Coronary artery (tissue), 2 donors: ENCODE data around the gene NUSAP1.

ENCODE experiments used
- DNase-seq: peaks from one replicate; pipeline ENCODE4 v3.0.0-alpha.2; 2017; ENCODE audit warnings: low spot score
- H3K27ac ChIP-seq, 2 donors: fragments of 200-600 bp; sonication (generic); one replicate each; pipeline ENCODE4 v1.5.1; 2016 to 2019
- H3K4me3 ChIP-seq: fragments of 200-600 bp; sonication (generic); 2 replicates; pipeline ENCODE4 v1.5.1; 2016; ENCODE audit warnings: mild to moderate bottlenecking, moderate library complexity
- TF ChIP-seq, protein P1 (sequence below): fragments of 200-600 bp; sonication (generic); IDR thresholded peaks from one replicate; pipeline ENCODE4 v1.5.1; 2019; ENCODE audit warnings: antibody characterized with exemption

Gene NUSAP1

DNA sequence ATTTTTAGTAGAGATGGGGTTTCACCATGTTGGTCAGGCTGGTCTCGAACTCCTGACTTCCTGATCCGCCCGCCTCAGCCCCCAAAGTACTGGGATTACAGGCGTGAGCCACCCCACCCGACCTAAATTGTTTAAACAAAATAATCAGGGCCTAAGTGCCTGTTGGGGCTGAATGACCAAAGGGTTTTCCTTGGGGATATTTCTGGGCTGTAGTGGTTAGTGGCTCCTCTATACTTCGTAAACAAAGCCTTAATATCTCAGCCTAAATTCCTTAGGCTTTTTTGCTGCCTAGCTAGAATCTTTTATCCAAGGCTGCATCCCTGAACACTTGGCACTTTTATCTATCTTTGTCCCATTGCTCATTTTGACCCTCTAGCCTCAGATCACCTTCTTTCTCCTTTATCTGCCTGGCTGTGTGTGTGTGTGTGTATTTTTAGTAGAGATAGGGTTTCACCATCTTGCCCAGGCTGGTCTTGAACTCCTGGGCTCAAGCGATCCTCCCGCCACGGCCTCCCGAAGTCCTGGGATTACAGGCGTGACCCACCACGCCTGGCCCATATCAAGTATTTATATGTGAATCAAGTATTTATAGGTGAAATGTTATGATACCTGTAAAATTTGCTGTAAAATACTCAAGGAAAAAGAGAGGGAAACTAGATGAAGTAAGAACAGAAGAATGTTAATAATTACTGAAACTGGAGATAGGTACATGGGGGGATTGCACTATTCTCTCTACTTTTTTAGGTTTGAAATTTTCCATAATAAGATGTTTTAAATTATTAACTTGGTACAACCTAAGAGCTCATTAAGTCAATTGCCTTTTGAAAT, 1.8 kb downstream of the NUSAP1 start:
- peak; percentile 45 for DNase-seq
- Histone ChIP-seq H3K27ac (no peak overlapping the region), H3K4me3 (no peak overlapping the region)
- TF ChIP-seq, protein P1, sequence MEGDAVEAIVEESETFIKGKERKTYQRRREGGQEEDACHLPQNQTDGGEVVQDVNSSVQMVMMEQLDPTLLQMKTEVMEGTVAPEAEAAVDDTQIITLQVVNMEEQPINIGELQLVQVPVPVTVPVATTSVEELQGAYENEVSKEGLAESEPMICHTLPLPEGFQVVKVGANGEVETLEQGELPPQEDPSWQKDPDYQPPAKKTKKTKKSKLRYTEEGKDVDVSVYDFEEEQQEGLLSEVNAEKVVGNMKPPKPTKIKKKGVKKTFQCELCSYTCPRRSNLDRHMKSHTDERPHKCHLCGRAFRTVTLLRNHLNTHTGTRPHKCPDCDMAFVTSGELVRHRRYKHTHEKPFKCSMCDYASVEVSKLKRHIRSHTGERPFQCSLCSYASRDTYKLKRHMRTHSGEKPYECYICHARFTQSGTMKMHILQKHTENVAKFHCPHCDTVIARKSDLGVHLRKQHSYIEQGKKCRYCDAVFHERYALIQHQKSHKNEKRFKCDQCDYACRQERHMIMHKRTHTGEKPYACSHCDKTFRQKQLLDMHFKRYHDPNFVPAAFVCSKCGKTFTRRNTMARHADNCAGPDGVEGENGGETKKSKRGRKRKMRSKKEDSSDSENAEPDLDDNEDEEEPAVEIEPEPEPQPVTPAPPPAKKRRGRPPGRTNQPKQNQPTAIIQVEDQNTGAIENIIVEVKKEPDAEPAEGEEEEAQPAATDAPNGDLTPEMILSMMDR, result no peak

DNA sequence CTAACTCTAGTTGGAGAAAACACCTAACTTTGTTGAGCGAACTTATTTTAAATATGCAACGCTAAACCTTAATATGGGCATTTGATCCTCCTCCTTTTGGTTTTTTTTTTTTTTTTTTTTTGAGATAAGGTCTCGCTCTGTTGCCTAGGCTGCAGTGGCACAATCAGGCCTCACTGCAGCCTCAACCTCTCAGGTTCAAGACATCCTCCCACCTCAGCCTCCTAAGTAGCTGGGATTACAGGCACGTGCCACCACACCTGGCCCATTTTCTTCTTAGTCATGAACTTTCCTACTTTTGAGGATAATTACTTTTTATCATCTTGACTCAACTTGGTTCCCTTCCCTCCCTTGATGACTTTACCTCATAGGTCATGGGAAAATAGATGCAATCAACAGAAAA, 3.9 kb downstream of the NUSAP1 start:
- Histone ChIP-seq H3K27ac (no peak overlapping the region), H3K4me3 (no peak overlapping the region)
- TF ChIP-seq, protein P1, result no peak
- DNase-seq, result peak; percentile 3

DNA sequence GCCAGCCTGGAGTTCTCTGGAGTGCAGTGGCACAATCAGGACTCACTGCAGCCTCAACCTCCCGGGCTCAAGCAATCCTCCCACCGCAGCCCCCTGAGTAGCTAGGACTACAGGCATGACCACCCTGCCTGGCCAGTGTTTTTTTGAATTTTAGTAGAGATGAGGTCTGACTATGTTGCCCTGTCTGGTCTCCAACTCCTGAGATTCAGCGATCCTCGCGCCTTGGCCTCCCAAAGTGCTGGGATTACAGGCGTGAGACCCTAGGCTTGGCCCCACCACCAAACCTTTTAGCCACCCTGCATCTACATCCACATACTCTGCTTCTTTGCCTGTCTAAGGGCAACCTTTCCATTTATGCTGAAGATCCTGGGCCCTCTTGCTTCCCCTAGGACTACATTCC, 4.4 kb downstream of the NUSAP1 start:
- H3K27ac ChIP-seq, result no peak overlapping the region
- DNase-seq, result peak; percentile 46
- no peak overlapping the region for H3K4me3 ChIP-seq
- TF ChIP-seq, protein P1, result no peak

DNA sequence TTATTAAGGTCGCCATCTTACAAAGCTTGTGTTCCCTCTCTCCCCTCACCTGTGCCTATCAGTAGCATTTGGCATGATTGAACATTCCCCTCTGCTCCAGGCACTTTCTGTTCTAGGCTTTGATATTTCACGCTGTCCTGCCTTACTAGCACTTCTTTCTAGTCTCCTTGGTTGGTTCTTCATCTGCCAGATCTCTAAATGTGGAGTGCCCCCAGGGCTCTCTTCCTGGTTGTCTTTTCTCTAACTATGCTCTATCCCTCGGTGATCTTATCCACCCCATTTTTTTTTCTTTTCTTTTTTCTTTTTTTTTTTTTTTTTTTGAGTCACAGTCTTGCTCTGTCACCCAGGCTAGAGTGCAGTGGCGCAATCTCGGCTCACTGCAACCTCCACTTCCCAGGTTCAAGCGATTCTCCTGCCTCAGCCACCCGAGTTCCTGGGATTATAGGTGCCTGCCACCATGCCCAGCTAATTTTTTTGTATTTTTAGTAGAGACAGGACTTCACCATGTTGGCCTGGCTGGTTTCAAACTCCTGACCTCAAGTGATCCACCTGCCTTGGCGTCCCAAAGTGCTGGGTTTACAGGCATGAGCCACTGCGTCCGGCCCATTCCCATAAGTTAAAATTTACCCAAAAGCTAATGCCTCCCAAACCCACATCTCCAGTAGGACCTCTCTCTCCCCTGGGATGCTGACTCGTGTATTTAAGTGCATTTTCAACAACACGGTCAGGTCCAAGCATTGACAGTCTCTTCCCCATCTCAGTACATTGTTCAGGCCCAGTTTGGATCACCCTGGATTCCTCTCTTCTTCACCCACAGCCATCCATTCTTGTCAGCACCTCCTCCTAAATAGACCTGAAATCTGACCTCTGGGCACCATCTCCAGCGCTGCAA, 5.2 kb downstream of the NUSAP1 start:
- TF ChIP-seq, protein P1, result no peak
- DNase-seq, result peak; percentile 33
- H3K4me3 ChIP-seq, result no peak overlapping the region
- H3K27ac ChIP-seq, result no peak overlapping the region

DNA sequence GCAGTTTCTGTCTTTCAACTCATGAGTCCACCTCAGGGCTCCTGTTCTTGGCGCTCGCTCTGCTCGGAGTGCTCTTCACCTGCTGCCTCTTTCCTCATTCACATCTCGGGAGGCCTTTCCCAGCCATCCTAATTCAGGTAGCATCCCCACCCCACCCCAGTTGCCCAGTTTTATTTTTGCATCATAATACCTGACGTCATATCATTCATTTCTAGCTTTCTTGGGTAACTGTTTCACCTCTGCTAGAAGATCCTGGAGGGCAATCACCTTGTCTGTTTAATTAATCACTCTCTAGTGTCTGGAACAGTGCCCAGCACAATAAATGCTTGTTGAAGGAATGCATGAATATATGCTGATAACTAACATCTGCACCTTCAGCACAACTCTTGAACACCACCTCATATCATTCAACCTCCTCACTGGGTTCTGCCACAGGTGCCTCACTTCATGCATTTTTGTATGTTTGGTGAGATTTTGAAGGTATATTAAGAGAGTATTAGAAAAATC, 7.6 kb downstream of the NUSAP1 start:
- H3K27ac ChIP-seq, result no peak overlapping the region
- no peak for DNase-seq
- TF ChIP-seq, protein P1, result no peak
- no peak overlapping the region for H3K4me3 ChIP-seq

DNA sequence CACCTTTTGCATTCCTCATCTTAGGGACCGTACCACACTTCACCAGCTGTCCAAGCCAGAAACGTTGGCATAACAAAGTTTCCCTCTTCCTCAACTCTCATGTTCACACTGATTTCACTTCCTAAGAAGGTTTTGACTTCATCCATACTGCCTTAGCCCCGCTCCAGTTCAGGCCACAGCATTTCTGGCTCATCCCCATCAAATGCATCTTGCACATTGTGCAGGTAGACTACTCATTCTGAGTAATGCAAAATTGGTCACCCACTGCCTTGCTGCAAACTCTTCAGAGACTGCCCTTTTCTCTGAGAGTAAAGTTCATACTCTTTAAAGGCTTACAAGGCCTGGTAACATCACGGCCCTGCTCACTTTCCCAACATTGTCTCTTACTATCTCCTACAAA, 8.8 kb downstream of the NUSAP1 start:
- no peak overlapping the region for H3K4me3 ChIP-seq
- no peak for DNase-seq
- H3K27ac ChIP-seq, result no peak overlapping the region
- TF ChIP-seq, protein P1, result no peak
